ENCODE measurements around the gene CDC42EP4. TPM values are rescaled to one million over a fixed set of nuclear protein-coding genes. Genes with fewer than 3 reads are reported as not detected.

The CDC42EP4 gene
- total and polyA plus RNA-seq, 10 of the 15 experiments (the other 5 are each of a cell fraction or from before 2014, with no cell fraction given) = 0.05 to 7.1 (median 2.7) TPM

DNA sequence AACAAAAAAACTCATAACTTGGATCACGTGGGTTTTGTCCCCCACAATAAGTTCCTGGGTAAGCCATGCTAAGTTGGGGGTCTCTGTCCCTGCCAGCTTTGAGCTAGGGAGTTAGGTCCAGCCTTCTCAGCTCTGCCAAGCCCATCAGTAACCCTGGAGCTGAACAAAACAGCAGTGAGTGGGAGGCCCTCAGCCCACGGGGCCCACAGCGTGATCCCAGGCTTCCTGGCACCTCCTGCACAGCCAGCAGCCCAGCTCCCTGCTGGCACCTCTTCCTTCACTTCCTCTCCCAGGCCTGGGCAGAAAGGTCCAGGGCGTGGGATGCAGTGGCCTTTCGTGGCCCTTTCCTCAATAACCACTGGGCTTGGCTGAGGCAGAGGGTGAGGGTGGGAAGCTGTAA, 35.5 kb upstream of the CDC42EP4 start:
- TF ChIP-seq POU2F2 (IDR thresholded peaks at IDR 0.05; ENCODE audit: borderline replicate concordance, low read depth, low read length) (no peak), CREB1 (IDR thresholded peaks at IDR 0.05; ENCODE audit: low read depth) (no peak), CHD2 (IDR thresholded peaks at IDR 0.05; ENCODE audit: borderline replicate concordance, low read depth, low read length) (no peak), RAD21 (IDR thresholded peaks at IDR 0.05; ENCODE audit: insufficient read depth, low read depth, low read length) (no peak), ZNF207 (IDR thresholded peaks at IDR 0.05; ENCODE audit: borderline replicate concordance) (no peak), EED (IDR thresholded peaks at IDR 0.05; ENCODE audit: low read depth) (no peak), RAD51 (IDR thresholded peaks at IDR 0.05) (no peak), SP1 (IDR thresholded peaks at IDR 0.05; ENCODE audit: low read depth, low read length) (no peak), HDAC6 (IDR thresholded peaks at IDR 0.05; ENCODE audit: unreplicated experiment) (no peak), ESRRA (IDR thresholded peaks at IDR 0.05; ENCODE audit: low read length) (no peak)
- TF ChIP-seq, protein P1, sequence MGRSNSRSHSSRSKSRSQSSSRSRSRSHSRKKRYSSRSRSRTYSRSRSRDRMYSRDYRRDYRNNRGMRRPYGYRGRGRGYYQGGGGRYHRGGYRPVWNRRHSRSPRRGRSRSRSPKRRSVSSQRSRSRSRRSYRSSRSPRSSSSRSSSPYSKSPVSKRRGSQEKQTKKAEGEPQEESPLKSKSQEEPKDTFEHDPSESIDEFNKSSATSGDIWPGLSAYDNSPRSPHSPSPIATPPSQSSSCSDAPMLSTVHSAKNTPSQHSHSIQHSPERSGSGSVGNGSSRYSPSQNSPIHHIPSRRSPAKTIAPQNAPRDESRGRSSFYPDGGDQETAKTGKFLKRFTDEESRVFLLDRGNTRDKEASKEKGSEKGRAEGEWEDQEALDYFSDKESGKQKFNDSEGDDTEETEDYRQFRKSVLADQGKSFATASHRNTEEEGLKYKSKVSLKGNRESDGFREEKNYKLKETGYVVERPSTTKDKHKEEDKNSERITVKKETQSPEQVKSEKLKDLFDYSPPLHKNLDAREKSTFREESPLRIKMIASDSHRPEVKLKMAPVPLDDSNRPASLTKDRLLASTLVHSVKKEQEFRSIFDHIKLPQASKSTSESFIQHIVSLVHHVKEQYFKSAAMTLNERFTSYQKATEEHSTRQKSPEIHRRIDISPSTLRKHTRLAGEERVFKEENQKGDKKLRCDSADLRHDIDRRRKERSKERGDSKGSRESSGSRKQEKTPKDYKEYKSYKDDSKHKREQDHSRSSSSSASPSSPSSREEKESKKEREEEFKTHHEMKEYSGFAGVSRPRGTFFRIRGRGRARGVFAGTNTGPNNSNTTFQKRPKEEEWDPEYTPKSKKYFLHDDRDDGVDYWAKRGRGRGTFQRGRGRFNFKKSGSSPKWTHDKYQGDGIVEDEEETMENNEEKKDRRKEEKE (IDR thresholded peaks at IDR 0.05) = no peak
- TF ChIP-seq, protein P2, sequence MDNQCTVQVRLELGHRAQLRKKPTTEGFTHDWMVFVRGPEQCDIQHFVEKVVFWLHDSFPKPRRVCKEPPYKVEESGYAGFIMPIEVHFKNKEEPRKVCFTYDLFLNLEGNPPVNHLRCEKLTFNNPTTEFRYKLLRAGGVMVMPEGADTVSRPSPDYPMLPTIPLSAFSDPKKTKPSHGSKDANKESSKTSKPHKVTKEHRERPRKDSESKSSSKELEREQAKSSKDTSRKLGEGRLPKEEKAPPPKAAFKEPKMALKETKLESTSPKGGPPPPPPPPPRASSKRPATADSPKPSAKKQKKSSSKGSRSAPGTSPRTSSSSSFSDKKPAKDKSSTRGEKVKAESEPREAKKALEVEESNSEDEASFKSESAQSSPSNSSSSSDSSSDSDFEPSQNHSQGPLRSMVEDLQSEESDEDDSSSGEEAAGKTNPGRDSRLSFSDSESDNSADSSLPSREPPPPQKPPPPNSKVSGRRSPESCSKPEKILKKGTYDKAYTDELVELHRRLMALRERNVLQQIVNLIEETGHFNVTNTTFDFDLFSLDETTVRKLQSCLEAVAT (IDR thresholded peaks at IDR 0.05) = no peak
- TF ChIP-seq, protein P3, sequence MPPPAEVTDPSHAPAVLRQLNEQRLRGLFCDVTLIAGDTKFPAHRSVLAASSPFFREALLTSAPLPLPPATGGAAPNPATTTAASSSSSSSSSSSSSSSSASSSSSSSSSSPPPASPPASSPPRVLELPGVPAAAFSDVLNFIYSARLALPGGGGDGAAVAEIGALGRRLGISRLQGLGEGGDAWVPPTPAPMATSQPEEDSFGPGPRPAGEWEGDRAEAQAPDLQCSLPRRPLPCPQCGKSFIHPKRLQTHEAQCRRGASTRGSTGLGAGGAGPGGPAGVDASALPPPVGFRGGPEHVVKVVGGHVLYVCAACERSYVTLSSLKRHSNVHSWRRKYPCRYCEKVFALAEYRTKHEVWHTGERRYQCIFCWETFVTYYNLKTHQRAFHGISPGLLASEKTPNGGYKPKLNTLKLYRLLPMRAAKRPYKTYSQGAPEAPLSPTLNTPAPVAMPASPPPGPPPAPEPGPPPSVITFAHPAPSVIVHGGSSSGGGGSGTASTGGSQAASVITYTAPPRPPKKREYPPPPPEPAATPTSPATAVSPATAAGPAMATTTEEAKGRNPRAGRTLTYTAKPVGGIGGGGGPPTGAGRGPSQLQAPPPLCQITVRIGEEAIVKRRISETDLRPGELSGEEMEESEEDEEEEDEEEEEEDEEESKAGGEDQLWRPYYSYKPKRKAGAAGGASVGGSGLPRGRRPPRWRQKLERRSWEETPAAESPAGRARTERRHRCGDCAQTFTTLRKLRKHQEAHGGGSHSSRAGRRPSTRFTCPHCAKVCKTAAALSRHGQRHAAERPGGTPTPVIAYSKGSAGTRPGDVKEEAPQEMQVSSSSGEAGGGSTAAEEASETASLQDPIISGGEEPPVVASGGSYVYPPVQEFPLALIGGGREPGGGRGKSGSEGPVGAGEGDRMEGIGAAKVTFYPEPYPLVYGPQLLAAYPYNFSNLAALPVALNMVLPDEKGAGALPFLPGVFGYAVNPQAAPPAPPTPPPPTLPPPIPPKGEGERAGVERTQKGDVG (CRISPR knock-in tag; IDR thresholded peaks at IDR 0.05) = no peak
- TF ChIP-seq, protein P4, sequence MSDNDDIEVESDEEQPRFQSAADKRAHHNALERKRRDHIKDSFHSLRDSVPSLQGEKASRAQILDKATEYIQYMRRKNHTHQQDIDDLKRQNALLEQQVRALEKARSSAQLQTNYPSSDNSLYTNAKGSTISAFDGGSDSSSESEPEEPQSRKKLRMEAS (IDR thresholded peaks at IDR 0.05; ENCODE audit: low read depth, low read length) = no peak
- Histone ChIP-seq H3K36me3 (ENCODE audit: control insufficient read depth in 2 of 2, insufficient read depth in 2 of 2, low read length in 1 of 2) (no peaks in the 10 kb centered on the region), H3K9ac (ENCODE audit: control insufficient read depth, insufficient read depth, low read length) (no peak overlapping the region), H3K79me2 (ENCODE audit: control insufficient read depth, insufficient read depth, low read length) (no peaks in the 10 kb centered on the region), H2AFZ (ENCODE audit: control insufficient read depth, low read depth, low read length) (no peak overlapping the region), H3K27ac (ENCODE audit: control insufficient read depth, insufficient read depth) (no peak overlapping the region), H3K9me3 (replicated peaks; ENCODE audit: control insufficient read depth, insufficient read depth, low read length) (no peaks in the 10 kb centered on the region), H4K20me1 (ENCODE audit: control insufficient read depth, insufficient read depth) (no peaks in the 10 kb centered on the region), H3K4me1 (ENCODE audit: control insufficient read depth, insufficient read depth, low read length) (no peaks in the 10 kb centered on the region), H3K4me3 (no peak overlapping the region), H3K27me3 (replicated peaks in 1 of 2; ENCODE audit: control insufficient read depth in 2 of 2, insufficient read depth in 2 of 2, low read length in 1 of 2) (no peaks in the 10 kb centered on the region), H3K4me2 (ENCODE audit: control insufficient read depth, insufficient read depth) (no peak overlapping the region)
- WGBS (ENCODE audit: insufficient coverage, insufficient replicate concordance, low lambda C conversion rate, missing lambda C conversion rate) = 27% methylated on average over 5 of the region's 5 CpGs
- CTCF ChIA-PET = interaction anchor here (1.3 to 2.0 kb wide), 3 partner anchors 22 to 622 kb away, joined by 3 to 7 read pairs (median 4); no protein-coding TSS in a partner anchor
- BruUV-seq (replicated peaks) = no TSS peak
- RAD21 ChIA-PET (ENCODE audit: unreplicated experiment) = interaction anchor here (1.4 kb wide), 1 partner anchor 36 kb away, joined by 3 read pairs; no protein-coding TSS in a partner anchor
- in situ Hi-C loops (cut with MboI) = no loop called here
- ATAC-seq = no peak
- POLR2A ChIA-PET = no interaction called here
- DNase-seq (ENCODE audit: low read depth, low spot score) = no peak
- intact Hi-C loops (cut with micrococcal nuclease; ENCODE audit: unreplicated experiment) = no loop called here
- SMC1A ChIA-PET (ENCODE audit: uncharacterized antibody, unreplicated experiment) = no interaction called here
- no peak for FAIRE-seq

Measured in GM12878 (cell line).